Measurements from ENCODE around the gene BTBD17.

BTBD17 gene

DNA sequence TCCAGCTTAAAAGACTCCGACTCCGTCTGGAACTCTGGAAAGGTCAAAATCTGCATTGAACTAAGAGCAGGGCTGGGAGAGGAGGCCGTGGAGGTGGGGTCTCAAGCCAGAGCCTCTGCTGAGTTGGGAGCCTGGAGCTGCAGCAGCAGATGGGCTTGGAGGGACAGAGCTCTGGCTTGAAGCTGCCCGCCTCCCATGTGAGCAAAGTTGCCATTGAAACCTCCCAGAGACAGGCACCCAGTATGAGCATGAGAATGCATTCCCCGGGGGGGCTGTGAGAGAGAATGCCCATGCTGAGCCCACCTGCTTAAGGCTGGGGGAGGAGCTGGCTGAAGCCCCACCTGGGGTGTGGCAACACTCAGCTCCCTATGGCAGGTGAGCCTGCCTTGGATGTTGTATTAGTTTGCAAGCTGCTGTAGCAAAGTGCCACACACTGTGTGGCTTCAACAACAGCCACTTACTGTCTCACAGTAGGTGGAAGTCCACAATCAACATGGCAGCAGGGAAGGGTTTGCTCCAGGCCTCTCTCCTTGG lies 26.1 kb downstream of the BTBD17 start:
- no peak for DNase-seq (ENCODE audit: low spot score)

DNA sequence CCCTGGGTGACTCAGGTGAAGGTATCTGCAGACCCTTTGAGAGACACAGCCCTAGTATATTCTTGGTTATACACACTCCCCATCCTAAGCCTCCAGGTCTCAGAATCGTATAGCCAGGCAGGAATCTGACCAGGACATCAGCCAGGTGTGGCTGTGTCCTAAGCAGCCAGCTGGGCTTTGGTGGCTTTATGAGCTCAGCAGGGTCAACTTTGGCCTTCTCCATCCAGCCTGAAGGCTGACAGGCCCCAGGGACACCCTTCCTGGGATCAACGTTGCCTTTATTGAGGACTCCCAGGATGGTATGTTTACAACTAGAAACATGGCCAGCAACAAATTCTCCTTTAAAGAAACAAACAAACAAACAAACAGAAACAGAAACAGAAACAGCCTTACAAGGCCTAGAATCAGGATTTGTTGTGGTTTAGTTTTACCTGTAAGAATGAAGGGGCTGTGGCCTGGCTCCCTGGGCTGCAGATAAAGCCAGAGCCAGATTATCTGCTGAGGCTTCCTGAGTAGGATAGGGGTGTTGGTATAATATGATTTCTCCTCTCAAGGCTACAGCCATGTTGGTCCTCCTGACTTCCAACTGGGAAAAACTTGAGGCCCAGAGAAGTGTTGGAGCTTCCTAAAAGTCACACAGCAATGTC lies 27.2 kb downstream of the BTBD17 start:
- no peak for DNase-seq (ENCODE audit: low spot score)

DNA sequence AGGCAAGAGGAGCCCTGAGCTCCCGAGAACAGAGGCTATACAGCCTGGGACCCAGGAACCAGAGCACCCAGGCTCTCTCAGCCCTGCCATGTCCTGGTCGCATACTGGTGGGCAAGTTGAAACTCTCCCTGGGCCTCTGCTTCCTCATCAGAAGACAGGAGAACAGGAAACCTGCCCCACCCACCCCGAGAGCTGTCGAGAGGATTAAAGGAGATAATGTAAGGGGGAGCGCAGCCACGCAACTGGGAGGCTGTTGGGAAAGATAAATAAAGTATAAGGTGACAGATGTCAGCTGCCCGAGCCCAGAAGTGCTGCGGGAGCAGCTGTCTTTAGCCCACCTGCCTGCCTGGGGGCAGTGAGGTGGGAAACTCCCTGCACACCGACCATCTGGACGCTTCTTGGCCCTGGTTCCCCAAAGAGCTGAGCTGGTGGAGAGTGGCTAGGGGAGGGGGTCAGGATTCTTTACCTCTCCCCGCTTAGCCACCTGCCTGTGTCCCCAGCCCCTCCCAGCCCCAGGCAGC lies 28.8 kb downstream of the BTBD17 start:
- no peak for DNase-seq (ENCODE audit: low spot score)

DNA sequence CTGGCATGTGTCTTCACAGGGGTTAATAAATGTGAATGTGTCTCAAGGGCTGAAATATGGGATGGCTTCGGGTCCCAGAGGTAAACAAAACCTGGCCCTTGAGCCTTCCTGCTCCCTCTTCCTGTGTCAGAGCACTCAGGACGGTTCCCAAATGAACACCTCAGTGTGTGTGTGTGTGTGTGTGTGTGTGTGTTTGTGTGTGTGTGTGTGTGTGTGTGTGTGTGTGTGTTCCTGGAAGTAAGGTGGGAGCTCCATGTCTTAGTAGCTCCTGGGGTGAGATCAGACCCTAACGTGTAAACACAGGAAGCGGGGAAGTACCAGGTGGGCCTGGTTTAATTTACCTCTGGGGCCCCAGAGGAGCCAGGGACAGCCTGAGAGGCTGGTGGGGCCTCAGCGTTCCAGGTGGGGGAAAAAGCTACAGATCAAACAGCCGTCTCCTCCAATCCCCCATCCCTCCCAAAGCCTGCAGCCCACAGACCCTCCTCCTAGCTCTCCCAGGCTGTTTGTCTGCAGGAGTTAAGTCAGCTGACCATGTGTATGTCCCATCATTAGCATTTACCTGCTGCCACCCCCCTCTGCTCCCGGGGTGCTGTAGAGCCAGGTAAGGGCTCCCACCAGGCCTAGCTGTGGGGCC lies 29.5 kb downstream of the BTBD17 start:
- DNase-seq (ENCODE audit: low spot score) = no peak

DNA sequence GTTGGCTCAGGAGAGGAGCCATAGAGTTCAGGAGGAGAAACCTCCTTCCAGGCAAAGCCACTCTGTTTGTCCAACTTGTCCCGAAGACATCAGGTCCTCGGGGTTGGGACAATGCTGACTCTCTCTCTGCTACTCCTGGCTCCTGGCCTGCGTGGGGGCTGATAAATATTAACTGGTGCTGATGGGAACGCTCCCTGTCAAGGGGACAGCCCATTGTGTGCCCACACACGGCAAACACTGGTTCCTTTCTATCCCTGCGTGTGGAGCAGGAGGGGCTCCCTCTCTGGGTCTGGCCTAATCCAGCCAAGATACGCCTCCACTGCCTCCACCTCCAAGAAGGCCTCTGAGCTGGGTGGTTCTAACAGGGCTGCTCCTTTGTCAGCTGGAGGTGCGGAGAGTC lies 31.2 kb downstream of the BTBD17 start:
- DNase-seq (ENCODE audit: low spot score) = peak; percentile 34

DNA sequence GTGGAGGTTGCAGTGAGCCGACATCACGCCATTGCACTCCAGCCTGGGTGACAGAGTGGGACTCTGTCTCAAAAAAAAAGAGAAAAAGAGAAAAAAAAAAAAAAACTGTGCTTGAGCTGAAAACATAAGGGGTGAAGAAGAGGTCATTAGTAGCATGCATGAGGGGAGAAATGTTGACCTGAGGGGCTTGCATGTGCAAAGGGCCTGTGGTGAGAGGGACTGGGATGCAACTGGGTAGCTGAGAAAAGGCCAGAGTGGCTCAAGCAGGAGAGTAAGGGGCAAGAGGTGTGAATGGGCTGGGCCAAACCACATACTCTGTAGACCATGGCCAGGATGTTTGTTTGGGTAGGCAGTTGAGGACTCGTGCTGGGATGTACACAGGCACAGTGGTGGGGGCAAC lies 32.3 kb downstream of the BTBD17 start:
- no peak for DNase-seq (ENCODE audit: low spot score)

DNA sequence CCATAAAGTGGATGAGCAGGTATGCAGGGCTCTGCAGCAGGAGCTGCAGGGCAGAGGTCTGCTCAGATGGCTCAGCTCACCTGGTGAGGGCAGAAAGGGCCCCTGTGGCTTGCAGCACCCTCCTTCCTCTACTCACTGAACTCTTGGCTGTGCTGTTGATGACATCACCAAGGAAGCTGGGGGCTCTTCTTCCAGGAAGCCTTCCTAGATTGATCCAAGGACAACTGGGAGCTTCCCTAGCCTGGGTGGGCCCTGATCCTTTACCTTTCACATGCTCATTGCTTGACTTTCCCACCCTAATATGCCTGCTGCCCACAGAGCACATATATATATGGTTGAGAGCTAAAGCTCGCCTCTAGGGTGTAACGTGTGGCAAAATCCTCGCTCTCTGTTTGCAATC lies 33.2 kb downstream of the BTBD17 start:
- DNase-seq (ENCODE audit: low spot score) = no peak

DNA sequence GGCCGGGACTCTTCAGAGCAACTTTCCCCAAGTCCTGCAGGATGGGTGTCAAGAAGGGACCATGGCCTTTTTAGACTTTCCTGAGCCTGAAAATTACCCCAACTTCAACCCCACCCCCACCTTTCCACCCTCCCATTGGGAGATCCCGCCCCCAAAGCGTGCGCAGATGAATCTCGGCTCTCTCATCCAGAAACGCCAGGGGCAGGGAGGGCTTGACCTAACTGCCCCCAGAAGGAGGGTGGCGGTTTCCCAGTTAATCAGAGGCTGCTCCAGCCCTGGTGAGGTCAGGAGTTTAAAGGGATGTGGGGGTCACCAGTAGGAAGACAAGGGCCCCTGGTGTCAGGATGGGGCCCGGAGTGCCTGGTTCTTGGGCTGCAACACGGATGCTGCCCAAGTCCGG lies 35.2 kb downstream of the BTBD17 start:
- no peak for DNase-seq (ENCODE audit: low spot score)

DNA sequence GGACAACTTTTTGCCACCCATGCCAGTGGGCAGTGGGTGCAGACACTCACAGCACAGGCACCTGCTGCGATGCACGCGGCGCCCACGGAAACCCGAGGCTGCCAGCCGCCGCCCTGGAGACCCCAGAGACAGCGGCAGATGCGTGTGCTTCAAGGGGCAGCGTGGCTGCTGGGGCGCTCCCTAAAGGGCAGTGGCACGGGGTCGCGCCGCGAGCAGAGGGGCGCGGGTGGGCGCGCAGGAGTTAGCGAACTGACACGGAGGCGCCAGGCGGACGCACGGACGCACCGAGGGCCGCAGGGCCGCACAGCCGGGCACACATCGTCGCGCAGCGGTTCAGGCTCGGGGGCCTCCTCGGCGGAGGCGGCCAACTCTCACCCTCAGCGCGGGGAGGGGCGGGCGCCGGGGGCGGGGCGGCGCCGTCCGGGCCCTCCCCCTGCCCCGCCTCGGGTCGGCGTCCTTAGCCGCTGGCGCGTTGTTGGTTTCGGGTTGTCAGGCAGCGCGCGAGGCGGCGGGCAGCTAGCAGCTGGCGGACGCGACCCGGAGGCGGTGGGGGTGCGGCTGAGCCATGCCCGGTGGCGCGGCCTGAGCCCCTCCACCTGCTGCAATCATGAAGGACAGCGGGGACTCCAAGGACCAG lies 35.8 kb downstream of the BTBD17 start, which contains the start of gene KIF19:
KIF19 (plus strand) TSS at position 484 of the 637 bp plus-strand sequence; CDS start at position 608, 124 bp downstream.
- DNase-seq (ENCODE audit: low spot score) = peak; percentile 16

DNA sequence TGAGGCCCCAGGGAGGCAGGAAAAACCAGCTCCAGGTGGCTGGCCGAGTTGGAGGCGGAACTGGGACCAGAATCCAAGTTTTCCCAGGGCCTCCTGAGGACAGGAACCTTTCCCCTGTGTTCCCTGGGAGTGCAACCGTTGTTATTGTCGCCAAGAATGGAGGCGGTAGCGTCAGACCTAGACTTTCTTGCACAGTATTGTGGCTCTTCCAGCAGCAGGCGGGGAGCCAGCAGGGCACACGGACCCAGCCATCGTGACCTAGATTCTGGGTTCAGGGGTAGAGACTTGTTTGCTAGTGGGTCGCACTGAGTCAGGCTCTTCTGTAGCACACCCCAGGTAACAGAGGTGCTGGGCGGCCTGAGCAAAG lies 36.3 kb downstream of the BTBD17 start:
- no peak for DNase-seq (ENCODE audit: low spot score)

DNA sequence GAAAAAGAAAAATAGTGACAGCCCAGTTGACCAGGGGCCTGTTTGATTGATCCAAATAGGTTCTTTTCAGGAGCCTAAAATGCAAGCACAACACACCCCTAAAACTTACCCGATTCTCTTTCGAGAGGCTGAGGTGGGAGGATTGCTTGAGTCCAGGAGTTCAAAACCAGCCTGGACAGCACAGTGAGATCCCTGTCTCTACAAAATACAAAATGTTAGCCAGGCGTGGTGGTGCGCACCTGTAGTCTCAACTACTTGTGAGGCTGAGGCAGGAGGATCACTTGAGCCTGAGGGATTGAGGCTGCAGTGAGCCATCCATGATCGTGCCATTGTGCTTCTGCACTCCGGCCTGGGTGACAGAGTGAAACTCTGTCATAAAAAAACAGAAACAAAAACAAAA lies 37.1 kb downstream of the BTBD17 start:
- DNase-seq (ENCODE audit: low spot score) = no peak

DNA sequence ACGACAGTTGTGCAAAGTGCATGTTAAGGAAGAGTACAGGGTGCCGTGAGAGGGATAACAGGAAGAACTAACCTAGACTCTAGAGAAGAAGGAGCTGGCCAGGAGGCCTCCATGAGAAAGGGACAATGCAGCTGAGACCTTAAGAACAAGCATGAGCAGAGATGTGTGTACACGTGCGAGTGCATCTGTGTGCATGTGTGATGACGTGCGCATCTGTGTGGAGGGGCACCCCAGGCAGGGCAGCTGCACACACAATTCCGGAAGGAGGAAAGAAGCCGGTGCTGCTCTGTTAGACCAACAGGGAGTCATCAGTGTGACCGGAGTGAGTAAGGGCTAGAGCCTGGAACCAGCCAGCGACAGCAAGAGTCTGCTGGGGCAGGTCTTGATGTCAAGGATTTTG lies 43.3 kb downstream of the BTBD17 start:
- DNase-seq (ENCODE audit: low spot score) = no peak

DNA sequence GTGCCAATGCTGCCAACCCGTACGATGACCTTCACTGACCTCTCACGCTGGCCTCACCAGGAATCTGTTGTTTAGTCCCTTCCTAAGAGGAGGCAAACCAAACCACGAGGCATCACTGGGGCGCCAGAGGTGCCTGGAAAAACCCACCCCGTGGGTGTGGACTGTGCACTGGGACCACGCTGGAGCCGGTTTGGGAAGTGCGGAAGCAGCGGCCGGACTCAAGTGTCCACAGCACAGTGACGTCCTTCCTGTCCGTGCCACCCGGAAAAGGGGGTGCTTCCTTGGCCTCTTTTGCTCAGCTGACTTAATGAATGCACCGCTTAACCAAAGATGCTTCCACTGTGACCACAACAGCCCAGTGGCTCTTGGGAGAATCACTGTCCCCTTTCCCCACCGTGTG lies 44.6 kb downstream of the BTBD17 start:
- no peak for DNase-seq (ENCODE audit: low spot score)

DNA sequence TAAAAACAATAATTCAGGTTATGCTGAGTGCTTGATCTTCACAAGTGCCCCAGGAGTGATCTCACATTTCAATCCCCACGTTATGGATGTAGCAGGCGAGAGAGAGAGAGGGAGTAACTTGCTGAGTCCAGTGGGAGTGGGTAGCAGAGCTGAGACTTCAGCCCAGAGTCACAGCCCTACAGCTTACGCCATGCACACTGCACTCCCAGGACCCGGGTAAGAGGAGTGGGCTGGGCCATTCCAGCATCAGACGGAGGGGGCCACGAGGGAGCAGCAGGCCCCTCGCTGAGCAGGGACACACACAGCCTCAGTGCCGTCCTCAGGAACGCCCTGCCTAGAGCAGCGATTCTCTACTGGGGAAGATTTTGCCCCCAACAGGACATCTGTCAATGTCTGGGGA lies 45.4 kb downstream of the BTBD17 start:
- no peak for DNase-seq (ENCODE audit: low spot score)

DNA sequence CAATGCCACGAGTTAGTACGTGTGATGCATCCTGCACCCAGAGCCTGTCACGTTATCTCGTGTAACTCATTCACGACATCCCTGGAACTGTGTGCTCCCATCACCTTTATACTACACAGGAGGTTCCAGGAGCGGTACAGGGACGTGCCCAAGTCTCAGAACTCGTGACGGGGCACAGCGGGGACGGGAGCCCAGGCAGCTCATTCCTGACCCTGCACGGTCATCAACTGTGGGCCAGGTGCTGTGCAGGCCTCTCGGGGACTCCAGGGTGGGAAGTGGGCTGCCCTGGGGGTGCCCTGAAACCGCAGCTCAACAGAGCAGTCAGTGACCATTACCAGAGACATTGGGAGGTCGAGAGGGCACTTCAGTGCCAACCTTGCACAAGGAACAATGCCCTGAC lies 46.8 kb downstream of the BTBD17 start:
- no peak for DNase-seq (ENCODE audit: low spot score)

DNA sequence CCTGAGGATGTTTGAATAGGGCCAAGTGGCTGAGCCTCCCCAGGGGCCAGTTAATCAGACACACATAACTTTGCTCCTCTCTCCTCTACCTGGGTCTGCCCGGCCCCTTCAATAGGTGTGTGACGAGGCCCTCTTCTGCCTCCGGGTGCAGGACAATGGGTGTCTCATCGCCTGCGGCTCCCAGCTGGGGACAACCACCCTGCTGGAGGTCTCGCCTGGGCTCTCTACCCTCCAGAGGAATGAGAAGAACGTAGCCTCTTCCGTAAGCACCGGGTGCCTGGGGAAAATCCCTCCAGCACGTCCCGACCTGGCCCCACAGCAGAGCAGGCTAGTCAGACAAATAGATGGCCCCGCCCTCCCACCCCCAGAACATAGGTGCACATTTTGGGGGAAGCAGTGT lies 51.8 kb downstream of the BTBD17 start:
- DNase-seq (ENCODE audit: low spot score) = no peak

DNA sequence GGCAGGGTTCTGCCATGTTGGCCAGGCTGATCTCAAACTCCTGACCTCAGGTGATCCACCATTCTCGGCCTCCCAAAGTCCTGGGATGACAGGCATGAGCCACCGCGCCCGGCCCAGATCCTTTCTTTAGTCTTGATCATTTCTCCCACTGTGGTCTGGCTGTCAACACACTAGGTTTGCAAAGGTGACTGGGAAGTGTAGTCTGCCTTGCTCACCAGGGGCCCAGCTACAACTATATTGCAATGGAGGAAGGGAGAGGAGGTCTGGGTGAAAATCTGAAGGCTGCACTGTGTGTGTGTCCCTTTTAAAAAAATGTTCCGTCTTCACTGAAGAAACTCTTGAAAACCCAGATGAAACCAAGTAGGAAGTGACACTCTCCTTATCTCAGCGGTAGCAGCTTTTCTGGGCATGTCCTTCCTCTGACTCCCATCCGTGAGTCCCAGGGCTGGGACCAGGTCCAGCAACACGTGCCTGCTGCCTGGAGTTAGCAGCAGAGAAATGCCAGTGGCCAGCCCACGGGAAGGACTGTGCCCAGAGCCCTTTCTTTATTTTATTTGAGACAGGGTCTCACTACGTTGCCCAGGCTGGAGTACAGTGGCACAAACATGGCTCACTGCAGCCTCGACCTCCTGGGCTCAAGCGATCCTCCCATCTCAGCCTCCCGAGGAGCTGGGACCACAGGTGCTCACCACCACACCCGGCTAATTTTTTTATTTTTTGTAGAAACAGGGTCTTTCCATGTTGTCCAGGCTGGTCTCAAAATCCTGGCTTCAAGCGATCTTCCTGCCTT lies 53.5 kb downstream of the BTBD17 start:
- no peak for DNase-seq (ENCODE audit: low spot score)

Data from pons (tissue), 1 donor.